Psoas muscle (tissue), 8 donors: ENCODE measurements around the gene ZNF385B. TPM values are rescaled to one million over a fixed set of nuclear protein-coding genes. Genes with fewer than 3 reads are reported as not detected.

Experiments
- ATAC-seq, 4 donors: fragments of 200-7000 bp; cut with Tn5 transposase; one replicate each; pipeline ENCODE4 v1.9.1; 2020; ENCODE audit warnings: moderate library complexity in 3 of 4, mild to moderate bottlenecking in 2 of 4
- DNase-seq, 2 donors: peaks; one replicate each; pipeline ENCODE4 v3.0.0-alpha.2; 2020
- H3K27ac ChIP-seq: fragments of 200-600 bp; one replicate; pipeline ENCODE4 v1.8.0; 2022
- H3K27me3 ChIP-seq, 3 donors: fragments of 200-600 bp in 1 of 3; one replicate each; pipeline versions ENCODE4 v1.6.1 to v1.8.0; 2013 to 2022; ENCODE audit warnings: low read length in 2 of 3, mild to moderate bottlenecking in 2 of 3, moderate library complexity in 1 of 3; ENCODE audit not compliant: insufficient read depth in 3 of 3
- H3K36me3 ChIP-seq, 2 donors: fragments of 200-600 bp in 1 of 2; one replicate each; pipeline versions ENCODE4 v1.6.1 to v1.8.0; 2013 to 2022; ENCODE audit warnings: low read depth in 1 of 2, mild to moderate bottlenecking in 1 of 2, moderate library complexity in 1 of 2; ENCODE audit not compliant: insufficient read depth in 1 of 2
- H3K4me1 ChIP-seq: fragments of 200-600 bp; one replicate; pipeline ENCODE4 v1.8.0; 2022
- H3K4me3 ChIP-seq: fragments of 200-600 bp; one replicate; pipeline ENCODE4 v1.8.0; 2022; ENCODE audit warnings: mild to moderate bottlenecking
- H3K9me3 ChIP-seq: fragments of 200-600 bp; one replicate; pipeline ENCODE4 v1.8.0; 2022
- WGBS, 3 donors: extraction: QIAGEN DNeasy Blood & Tissue Kit; methylation state at CpG; one replicate each; pipeline versions ENCODE4 v1.1.6 to v1.1.7; 2013; 5-methylcytosine and 5-hydroxymethylcytosine counted together
- intact Hi-C, 2 donors: fragments of 100-400 bp; cut with DNase I; formaldehyde crosslinking; loops; one replicate each; pipeline versions ENCODE4 v1.11.0 to v1.14.2; 2022
- polyA plus RNA-seq, 3 donors: library from polyadenylated mRNA; stranded (reverse); fragments of 200-250 nt; gene quantifications; one replicate each; pipeline ENCODE4 v1.2.3, GENCODE V29; 2013
- total RNA-seq, 4 donors: library from RNA; stranded (reverse); fragmentation: NEBNext Ultra II Directional in 2 of 4; extraction: Animal tissue kit (Norgen Biotek cat#: 25700) in 2 of 4; gene quantifications; one replicate each; pipeline versions ENCODE4 v1.2.1 to v1.2.4, GENCODE V29; 2021 to 2023
- TF ChIP-seq, protein P1 (sequence below): fragments of 200-600 bp; IDR thresholded peaks from one replicate; pipeline ENCODE4 v1.8.0; 2022; ENCODE audit warnings: antibody characterized with exemption
- donor health status: healthy with polysubstance abuse.
- donor health status: DM: no; HTN: no; CAD: no; lungs with moderate emphysema.
- donor health status: Bipolar disorder and iron deficiency.
- donor health status: healthy.
- donor health status: DM: yes; HTN: yes; CAD: no.
- donor health status: DM: no; HTN: no; CAD: no.
- donor health status: DM: no; HTN: no; CAD: no.
- donor health status: DM: yes; HTN: yes; CAD: no.

The ZNF385B gene
- total and polyA plus RNA-seq, 7 donors: 8.8 to 42.9 (median 18.1) TPM

DNA sequence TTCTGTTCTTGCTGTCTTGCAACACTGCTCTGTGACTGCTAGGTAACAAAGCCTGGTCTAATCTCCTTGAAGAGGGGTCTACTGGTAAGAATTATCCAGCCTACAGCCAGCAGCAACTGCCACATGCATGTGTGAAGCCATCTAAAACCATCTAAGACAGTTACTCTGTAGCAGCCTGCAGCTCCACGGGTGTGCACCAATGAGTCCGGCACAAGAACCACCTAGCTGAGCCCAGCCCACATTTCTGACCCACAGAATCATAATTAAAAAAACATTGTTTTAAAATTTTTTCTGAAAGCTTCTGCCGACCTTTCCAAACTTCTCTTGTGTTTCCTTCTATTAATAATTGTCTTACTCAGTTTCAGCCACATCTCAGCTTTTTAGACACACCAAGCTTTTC, 102.8 kb downstream of the ZNF385B start:
- ATAC-seq (no peak), DNase-seq (no peak)
- TF ChIP-seq, protein P1, sequence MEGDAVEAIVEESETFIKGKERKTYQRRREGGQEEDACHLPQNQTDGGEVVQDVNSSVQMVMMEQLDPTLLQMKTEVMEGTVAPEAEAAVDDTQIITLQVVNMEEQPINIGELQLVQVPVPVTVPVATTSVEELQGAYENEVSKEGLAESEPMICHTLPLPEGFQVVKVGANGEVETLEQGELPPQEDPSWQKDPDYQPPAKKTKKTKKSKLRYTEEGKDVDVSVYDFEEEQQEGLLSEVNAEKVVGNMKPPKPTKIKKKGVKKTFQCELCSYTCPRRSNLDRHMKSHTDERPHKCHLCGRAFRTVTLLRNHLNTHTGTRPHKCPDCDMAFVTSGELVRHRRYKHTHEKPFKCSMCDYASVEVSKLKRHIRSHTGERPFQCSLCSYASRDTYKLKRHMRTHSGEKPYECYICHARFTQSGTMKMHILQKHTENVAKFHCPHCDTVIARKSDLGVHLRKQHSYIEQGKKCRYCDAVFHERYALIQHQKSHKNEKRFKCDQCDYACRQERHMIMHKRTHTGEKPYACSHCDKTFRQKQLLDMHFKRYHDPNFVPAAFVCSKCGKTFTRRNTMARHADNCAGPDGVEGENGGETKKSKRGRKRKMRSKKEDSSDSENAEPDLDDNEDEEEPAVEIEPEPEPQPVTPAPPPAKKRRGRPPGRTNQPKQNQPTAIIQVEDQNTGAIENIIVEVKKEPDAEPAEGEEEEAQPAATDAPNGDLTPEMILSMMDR: no peak
- Histone ChIP-seq H3K4me1 (no peaks in the 10 kb centered on the region), H3K9me3 (peaks cover 14% of the 10 kb centered on the region), H3K27me3 (peaks cover 0 to 2% (median 0%) of the 10 kb centered on the region in 3 donors), H3K4me3 (no peak overlapping the region), H3K36me3 (no peaks in the 10 kb centered on the region), H3K27ac (no peak overlapping the region)
- WGBS, 3 donors: 84 to 94% (median 90%) methylated on average over 3 of the region's 3 CpGs
- intact Hi-C loops: no loop called here

DNA sequence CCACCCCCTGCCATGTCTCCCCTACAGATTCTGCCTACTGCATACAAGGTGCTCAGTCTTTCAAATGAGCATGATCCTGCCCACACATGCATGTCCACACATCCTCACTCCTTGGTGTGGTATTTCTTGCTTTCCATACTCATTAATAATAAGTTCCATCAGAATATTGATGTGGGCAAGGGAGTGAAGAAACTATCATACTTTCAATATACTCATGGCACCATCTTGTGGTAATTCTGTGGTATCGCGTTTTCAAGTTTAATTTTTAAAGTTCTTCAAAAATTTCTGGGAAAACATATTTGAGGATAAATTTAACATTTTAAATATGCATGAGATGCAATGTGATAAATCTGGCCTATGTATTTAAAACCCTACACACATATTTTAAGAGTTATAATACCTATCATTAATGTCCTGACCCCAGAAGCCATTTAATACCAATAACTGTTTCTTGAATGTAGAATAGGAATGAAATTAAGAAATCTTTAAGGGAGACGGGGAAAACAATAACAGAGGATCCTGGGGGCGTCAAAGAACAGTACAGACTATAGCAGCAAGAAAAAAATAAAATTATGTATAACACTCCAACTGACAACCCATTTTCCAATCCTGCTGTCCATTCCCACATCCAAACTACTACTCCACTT, 110.1 kb downstream of the ZNF385B start:
- H3K4me1 ChIP-seq: no peaks in the 10 kb centered on the region
- H3K27me3 ChIP-seq: no peaks in the 10 kb centered on the region
- no peaks in the 10 kb centered on the region for H3K36me3 ChIP-seq
- DNase-seq (no peak), ATAC-seq (peak in 3 of 4 donors; percentile 54 to 73 (median 63))
- no peak overlapping the region for H3K27ac ChIP-seq
- H3K4me3 ChIP-seq: no peak overlapping the region
- TF ChIP-seq, protein P1: peak; percentile 72
- no peaks in the 10 kb centered on the region for H3K9me3 ChIP-seq
- intact Hi-C loops: loop anchor here in 1 of 2 donors (2.0 kb wide), 1 partner anchor 330 kb away; no protein-coding TSS in a partner anchor
- 9 to 16% (median 13%) methylated on average over 4 of the region's 4 CpGs for WGBS, 3 donors

DNA sequence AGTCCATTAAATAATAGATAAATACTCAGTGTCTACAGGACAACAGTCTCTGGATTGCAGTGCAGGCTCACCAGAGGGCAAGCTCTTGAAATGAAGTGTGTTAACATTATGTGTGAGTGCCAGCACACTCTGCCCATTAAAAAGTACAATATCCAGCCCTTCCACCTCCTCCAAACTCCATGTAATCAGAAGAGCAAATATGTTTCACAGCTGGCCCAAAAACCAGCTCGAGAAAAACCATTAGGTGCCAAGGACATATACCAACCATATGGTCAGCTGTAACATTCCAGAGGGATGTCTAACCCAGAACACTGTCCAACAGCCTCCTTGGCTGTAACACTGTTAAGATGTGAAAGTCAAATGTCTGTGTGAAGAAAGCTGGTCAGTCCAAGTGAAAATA, 112.2 kb downstream of the ZNF385B start:
- WGBS, 3 donors: 12 to 65% (median 57%) methylated on average over 1 of the region's 1 CpG
- DNase-seq (no peak), ATAC-seq (no peak)
- H3K27ac ChIP-seq: no peak overlapping the region
- H3K36me3 ChIP-seq: no peaks in the 10 kb centered on the region
- H3K4me3 ChIP-seq: no peak overlapping the region
- TF ChIP-seq, protein P1: no peak
- no peaks in the 10 kb centered on the region for H3K9me3 ChIP-seq
- no peaks in the 10 kb centered on the region for H3K27me3 ChIP-seq
- intact Hi-C loops: loop anchor here (2.0 to 10.0 kb wide), 4 partner anchors 326 to 1347 kb away; no protein-coding TSS in a partner anchor
- H3K4me1 ChIP-seq: no peaks in the 10 kb centered on the region

DNA sequence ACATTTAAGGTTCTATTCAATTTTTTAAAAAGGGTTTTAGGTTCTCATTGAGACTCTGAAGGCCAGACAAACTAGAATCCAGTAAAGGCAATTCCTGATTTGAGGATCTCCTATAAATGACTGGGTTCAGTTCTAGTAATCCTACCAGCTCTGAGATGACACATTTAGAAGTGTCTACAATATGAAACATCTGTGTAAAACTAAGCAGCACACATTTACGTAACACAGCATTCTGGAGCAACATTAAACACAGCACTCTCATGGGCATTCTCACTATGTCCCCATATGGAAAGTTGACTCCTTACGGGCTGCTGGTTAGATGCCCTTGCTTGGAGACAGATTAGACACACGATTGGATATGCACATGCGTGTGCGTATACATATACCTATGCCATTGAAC, 114.4 kb downstream of the ZNF385B start:
- ATAC-seq: no peak
- no peak for DNase-seq
- H3K4me1 ChIP-seq: no peaks in the 10 kb centered on the region
- intact Hi-C loops: loop anchor here (5.0 to 10.0 kb wide), 3 partner anchors 522 to 1345 kb away; no protein-coding TSS in a partner anchor
- H3K27ac ChIP-seq: no peak overlapping the region
- 84 to 87% (median 84%) methylated on average over 5 of the region's 5 CpGs for WGBS, 3 donors
- no peaks in the 10 kb centered on the region for H3K36me3 ChIP-seq
- H3K4me3 ChIP-seq: no peak overlapping the region
- no peaks in the 10 kb centered on the region for H3K9me3 ChIP-seq
- TF ChIP-seq, protein P1: no peak
- no peaks in the 10 kb centered on the region for H3K27me3 ChIP-seq
